NCI-H187 (cell line): ENCODE measurements around the gene ARHGEF12.

Source experiments
- DNase-seq, 2 experiments: peaks; one replicate each; lab custom pipeline; 2025; lab: John Stamatoyannopoulos, UW

ARHGEF12 gene

GRCh38 chr11:120342678-120343077 lies 6.5 kb downstream of the ARHGEF12 start:
- DNase-seq = no peak

- DNase-seq = no peak
Measured at GRCh38 chr11:120343429-120343828, 7.2 kb downstream of the ARHGEF12 start.

GRCh38 chr11:120344302-120345004 lies 8.2 kb downstream of the ARHGEF12 start:
- no peak for DNase-seq

GRCh38 chr11:120346233-120346632 lies 10.0 kb downstream of the ARHGEF12 start:
- no peak for DNase-seq

GRCh38 chr11:120350637-120351036 lies 14.4 kb downstream of the ARHGEF12 start:
- DNase-seq = no peak

GRCh38 chr11:120352405-120352804 lies 16.2 kb downstream of the ARHGEF12 start:
- no peak for DNase-seq

GRCh38 chr11:120354068-120354467 lies 17.9 kb downstream of the ARHGEF12 start:
- no peak for DNase-seq

- DNase-seq = no peak
Measured at GRCh38 chr11:120354779-120355178, 18.6 kb downstream of the ARHGEF12 start.

- DNase-seq = no peak
Measured at GRCh38 chr11:120357620-120358019, 21.4 kb downstream of the ARHGEF12 start.

GRCh38 chr11:120358729-120359128 lies 22.5 kb downstream of the ARHGEF12 start:
- no peak for DNase-seq

- DNase-seq = no peak
Measured at GRCh38 chr11:120363436-120363835, 27.2 kb downstream of the ARHGEF12 start.

GRCh38 chr11:120365512-120365911 lies 29.3 kb downstream of the ARHGEF12 start:
- no peak for DNase-seq

GRCh38 chr11:120372296-120372695 lies 36.1 kb downstream of the ARHGEF12 start:
- DNase-seq = no peak

GRCh38 chr11:120375076-120375475 lies 38.9 kb downstream of the ARHGEF12 start:
- DNase-seq = no peak

- DNase-seq = no peak
Measured at GRCh38 chr11:120376547-120377182, 40.5 kb downstream of the ARHGEF12 start.

- DNase-seq = no peak
Measured at GRCh38 chr11:120378474-120378873, 42.3 kb downstream of the ARHGEF12 start.

GRCh38 chr11:120381401-120381800 lies 45.2 kb downstream of the ARHGEF12 start:
- DNase-seq = no peak

GRCh38 chr11:120383518-120384155 lies 47.4 kb downstream of the ARHGEF12 start:
- DNase-seq = no peak

- DNase-seq = no peak
Measured at GRCh38 chr11:120384476-120384875, 48.3 kb downstream of the ARHGEF12 start.

- DNase-seq = no peak
Measured at GRCh38 chr11:120385110-120385509, 48.9 kb downstream of the ARHGEF12 start.

- DNase-seq = no peak
Measured at GRCh38 chr11:120385655-120386054, 49.4 kb downstream of the ARHGEF12 start.

- DNase-seq = no peak
Measured at GRCh38 chr11:120386318-120386717, 50.1 kb downstream of the ARHGEF12 start.

- DNase-seq = no peak
Measured at GRCh38 chr11:120386774-120387371, 50.7 kb downstream of the ARHGEF12 start.
